Gastroesophageal sphincter (tissue), 4 donors: ENCODE measurements around the gene SH3PXD2A. TPM values are rescaled to one million over a fixed set of nuclear protein-coding genes. Genes with fewer than 3 reads are reported as not detected.

Experiments used
- ATAC-seq: fragments of 150-250 bp; one replicate; pipeline ENCODE4 v1.9.1; 2016; ENCODE audit warnings: mild to moderate bottlenecking, moderate library complexity
- H3K27ac ChIP-seq, 4 donors: fragments of 200-600 bp; sonication (generic) in 3 of 4; 1 replicate in 3 of 4; 2 replicates in 1 of 4; pipeline ENCODE4 v1.5.1; 2016 to 2019
- H3K27me3 ChIP-seq: fragments of 200-600 bp; sonication (generic); one replicate; pipeline ENCODE4 v1.5.1; 2019
- H3K36me3 ChIP-seq, 2 donors: fragments of 200-600 bp; sonication (generic); one replicate each; pipeline ENCODE4 v1.5.1; 2019; ENCODE audit warnings: control low read depth in 1 of 2
- H3K4me1 ChIP-seq, 3 donors: fragments of 200-600 bp; sonication (generic); 1 replicate in 2 of 3; 2 replicates in 1 of 3; pipeline ENCODE4 v1.5.1; 2016 to 2019; ENCODE audit warnings: control low read depth in 2 of 3
- H3K4me3 ChIP-seq, 2 donors: fragments of 200-600 bp; sonication (generic); one replicate each; pipeline ENCODE4 v1.5.1; 2019; ENCODE audit warnings: mild to moderate bottlenecking in 1 of 2, moderate library complexity in 1 of 2
- H3K9me3 ChIP-seq, 3 donors: fragments of 200-600 bp; sonication (generic); one replicate each; pipeline ENCODE4 v1.5.1; 2017 to 2019; ENCODE audit warnings: control low read depth in 2 of 3
- CTCF ChIP-seq, 4 experiments: fragments of 200-600 bp in 2 of 4; fragments of 450-650 bp in 2 of 4; sonication (generic) in 1 of 4; IDR thresholded peaks; one replicate each; pipeline ENCODE4 v1.5.1; 2017 to 2019; ENCODE audit warnings: antibody characterized with exemption in 4 of 4, mild to moderate bottlenecking in 2 of 4, moderate library complexity in 2 of 4
- EP300 ChIP-seq: sonication (generic); formaldehyde crosslinking; IDR thresholded peaks from one replicate; pipeline ENCODE4 v1.6.1; 2017; ENCODE audit warnings: antibody characterized with exemption, mild to moderate bottlenecking
- POLR2A ChIP-seq, 2 donors: fragments of 450-650 bp; IDR thresholded peaks; one replicate each; pipeline ENCODE4 v1.6.1; 2017; ENCODE audit warnings: antibody characterized with exemption in 2 of 2, mild to moderate bottlenecking in 2 of 2, moderate library complexity in 1 of 2
- POLR2AphosphoS5 ChIP-seq: sonication (generic); formaldehyde crosslinking; IDR thresholded peaks from one replicate; pipeline ENCODE4 v1.6.1; 2017; ENCODE audit warnings: antibody characterized with exemption
- WGBS, 2 donors: methylation state at CpG; one replicate each; pipeline ENCODE4 v1.1.5; 2018; ENCODE audit warnings: low coverage in 1 of 2; 5-methylcytosine and 5-hydroxymethylcytosine counted together
- total RNA-seq, 4 donors: library from RNA; depleted of rRNA; stranded (reverse); fragments of >200 nt; gene quantifications; one replicate each; pipeline ENCODE4 v1.1.0, GENCODE V29; 2016

SH3PXD2A gene
- total RNA-seq, 4 donors from 2014 or later = 31.2 to 65.2 (median 39.5) TPM

- Histone ChIP-seq H3K27me3 (no peaks in the 10 kb centered on the region), H3K4me1 (peaks cover 7 to 62% (median 17%) of the 10 kb centered on the region in 3 donors)
- 74 to 78% methylated on average over 7 to 9 of the region's 18 CpGs for WGBS, 2 donors
Measured at GRCh38 chr10:103839872-103840739, 15.3 kb downstream of the SH3PXD2A start.

GRCh38 chr10:103839519-103839871 is 15.9 kb downstream of the SH3PXD2A start:
- no peaks in the 10 kb centered on the region for H3K9me3 ChIP-seq
- H3K4me3 ChIP-seq = no peak overlapping the region
- TF ChIP-seq EP300 (no peak), POLR2AphosphoS5 (no peak), CTCF (IDR thresholded peaks at IDR 0.05) (no peak), POLR2A (IDR thresholded peaks at IDR 0.05) (no peak)
- 47% methylated on average over 2 of the region's 9 CpGs; no CpG with 5 or more reads in 1 of the 2 donors for WGBS, 2 donors
- ATAC-seq = no peak
- H3K4me1 ChIP-seq = peaks cover 7 to 64% (median 21%) of the 10 kb centered on the region in 3 donors
- no peaks in the 10 kb centered on the region for H3K27me3 ChIP-seq
- H3K36me3 ChIP-seq = no peaks in the 10 kb centered on the region
- no peak overlapping the region for H3K27ac ChIP-seq

More at GRCh38 chr10:103839872-103840739, 15.3 kb downstream of the SH3PXD2A start:
- Histone ChIP-seq H3K36me3 (no peaks in the 10 kb centered on the region), H3K27ac (no peak overlapping the region), H3K9me3 (no peaks in the 10 kb centered on the region), H3K4me3 (no peak overlapping the region)
- no peak for TF ChIP-seq EP300
- no peak for TF ChIP-seq POLR2AphosphoS5
- no peak for ATAC-seq

- Histone ChIP-seq H3K36me3 (no peaks in the 10 kb centered on the region), H3K9me3 (no peaks in the 10 kb centered on the region), H3K27me3 (no peaks in the 10 kb centered on the region), H3K27ac (no peak overlapping the region), H3K4me3 (no peak overlapping the region), H3K4me1 (peaks cover 3 to 64% (median 21%) of the 10 kb centered on the region in 3 donors)
- WGBS, 2 donors = 66 to 86% methylated on average over 3 to 10 of the region's 13 CpGs
- no peak for ATAC-seq
- TF ChIP-seq EP300 (no peak), CTCF (IDR thresholded peaks at IDR 0.05) (no peak), POLR2AphosphoS5 (no peak), POLR2A (IDR thresholded peaks at IDR 0.05) (no peak)
Measured at GRCh38 chr10:103838862-103839518, 16.4 kb downstream of the SH3PXD2A start.

DNA sequence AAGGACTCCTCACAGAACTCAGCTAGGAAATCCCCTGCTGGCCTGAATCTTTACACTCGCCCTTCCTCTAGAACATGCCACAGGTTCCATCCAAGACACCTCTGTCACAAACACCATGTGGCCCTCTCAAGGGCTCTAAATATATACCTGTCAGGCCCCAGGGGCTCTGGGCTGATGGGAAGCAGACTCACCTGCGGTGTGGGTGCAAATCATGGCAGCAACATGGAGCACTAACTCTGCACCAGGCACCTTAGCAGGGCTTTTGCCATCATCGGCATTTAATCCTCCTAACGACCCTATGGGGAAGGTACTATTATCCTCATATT is 17.3 kb downstream of the SH3PXD2A start:
- 83 to 100% methylated on average over 1 to 2 of the region's 4 CpGs for WGBS, 2 donors
- Histone ChIP-seq H3K27me3 (no peaks in the 10 kb centered on the region), H3K4me3 (no peak overlapping the region), H3K9me3 (no peaks in the 10 kb centered on the region), H3K27ac (no peak overlapping the region), H3K4me1 (peaks cover 0 to 61% (median 21%) of the 10 kb centered on the region in 3 donors), H3K36me3 (no peaks in the 10 kb centered on the region)
- TF ChIP-seq EP300 = no peak
- no peak for TF ChIP-seq CTCF (IDR thresholded peaks at IDR 0.05)
- TF ChIP-seq POLR2A (IDR thresholded peaks at IDR 0.05) = no peak
- TF ChIP-seq POLR2AphosphoS5 = no peak
- ATAC-seq = no peak

DNA sequence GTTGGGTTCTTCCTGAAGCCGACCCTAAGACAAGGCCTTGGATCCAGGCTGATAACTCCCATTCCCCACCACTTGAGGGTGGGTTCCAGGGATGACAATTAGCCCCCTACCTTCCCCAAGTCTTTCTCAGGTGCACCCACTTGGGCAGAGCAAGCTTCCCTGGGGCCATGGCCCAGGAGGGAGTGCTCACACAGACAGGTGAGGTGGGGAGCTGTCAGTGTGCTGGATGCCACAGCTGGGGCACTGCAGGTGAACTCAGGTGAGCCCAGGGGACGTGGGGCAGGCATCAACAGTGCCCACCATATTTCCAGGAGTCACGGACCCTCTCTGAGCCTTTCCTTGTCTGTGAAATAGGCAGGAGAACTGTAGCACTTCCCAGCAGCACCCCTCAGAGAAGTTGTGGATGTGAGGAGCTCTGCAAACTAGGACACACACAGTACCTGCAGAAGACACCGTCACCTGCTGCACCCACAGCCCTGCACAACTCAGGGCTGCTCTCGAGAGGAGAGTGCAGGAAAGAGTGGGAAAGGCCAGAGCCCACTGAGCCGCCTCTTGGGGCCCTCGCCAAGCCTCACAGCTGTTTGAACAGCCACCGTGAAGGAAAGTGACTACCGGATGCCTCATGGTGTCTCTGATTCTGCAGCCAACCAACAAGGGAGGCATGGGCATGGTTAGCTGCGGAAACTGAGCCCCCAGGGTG is 17.9 kb downstream of the SH3PXD2A start:
- no peak for ATAC-seq
- H3K4me1 ChIP-seq = peaks cover 0 to 61% (median 21%) of the 10 kb centered on the region in 3 donors
- TF ChIP-seq POLR2A (IDR thresholded peaks at IDR 0.05) = no peak
- no peak for TF ChIP-seq CTCF (IDR thresholded peaks at IDR 0.05)
- no peak for TF ChIP-seq EP300
- TF ChIP-seq POLR2AphosphoS5 = no peak

More for the DNA sequence above, 17.9 kb downstream of the SH3PXD2A start:
- 79 to 93% methylated on average over 4 to 5 of the region's 10 CpGs for WGBS, 2 donors
- H3K4me3 ChIP-seq = no peak overlapping the region
- no peaks in the 10 kb centered on the region for H3K27me3 ChIP-seq
- no peaks in the 10 kb centered on the region for H3K9me3 ChIP-seq
- H3K27ac ChIP-seq = no peak overlapping the region
- H3K36me3 ChIP-seq = no peaks in the 10 kb centered on the region
